ENCODE data around the gene PTPRM. TPM values are rescaled to one million over a fixed set of nuclear protein-coding genes. Genes with fewer than 3 reads are reported as not detected.

Gene PTPRM
- total RNA-seq, 1 donor from 2014 or later, result 65.5 TPM

DNA sequence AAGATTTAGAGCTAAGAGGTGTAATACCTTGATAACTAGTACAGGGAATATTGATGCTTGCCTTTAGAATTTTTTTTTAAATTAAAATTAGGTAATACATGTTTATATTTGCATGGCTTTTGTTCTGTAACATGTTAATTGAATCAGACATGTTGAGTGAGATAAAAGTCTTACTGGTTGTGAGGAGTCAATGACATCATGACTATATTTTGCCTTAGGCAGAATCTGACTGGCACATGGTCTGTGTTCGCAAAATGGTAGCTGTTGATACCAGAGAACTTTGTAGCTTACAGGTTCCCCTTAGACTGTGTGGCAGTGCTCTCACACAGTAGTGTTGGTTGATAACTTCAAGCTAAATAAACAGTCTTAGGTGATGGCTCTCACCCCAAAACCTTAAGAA, 199.7 kb downstream of the PTPRM start:
- TF ChIP-seq, protein P1, sequence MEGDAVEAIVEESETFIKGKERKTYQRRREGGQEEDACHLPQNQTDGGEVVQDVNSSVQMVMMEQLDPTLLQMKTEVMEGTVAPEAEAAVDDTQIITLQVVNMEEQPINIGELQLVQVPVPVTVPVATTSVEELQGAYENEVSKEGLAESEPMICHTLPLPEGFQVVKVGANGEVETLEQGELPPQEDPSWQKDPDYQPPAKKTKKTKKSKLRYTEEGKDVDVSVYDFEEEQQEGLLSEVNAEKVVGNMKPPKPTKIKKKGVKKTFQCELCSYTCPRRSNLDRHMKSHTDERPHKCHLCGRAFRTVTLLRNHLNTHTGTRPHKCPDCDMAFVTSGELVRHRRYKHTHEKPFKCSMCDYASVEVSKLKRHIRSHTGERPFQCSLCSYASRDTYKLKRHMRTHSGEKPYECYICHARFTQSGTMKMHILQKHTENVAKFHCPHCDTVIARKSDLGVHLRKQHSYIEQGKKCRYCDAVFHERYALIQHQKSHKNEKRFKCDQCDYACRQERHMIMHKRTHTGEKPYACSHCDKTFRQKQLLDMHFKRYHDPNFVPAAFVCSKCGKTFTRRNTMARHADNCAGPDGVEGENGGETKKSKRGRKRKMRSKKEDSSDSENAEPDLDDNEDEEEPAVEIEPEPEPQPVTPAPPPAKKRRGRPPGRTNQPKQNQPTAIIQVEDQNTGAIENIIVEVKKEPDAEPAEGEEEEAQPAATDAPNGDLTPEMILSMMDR (IDR thresholded peaks at IDR 0.05; ENCODE audit: insufficient read depth, low read length, poor library complexity, severe bottlenecking), result no peak
- no peaks in the 10 kb centered on the region for H3K27me3 ChIP-seq (ENCODE audit: control insufficient read depth, insufficient read depth, low read length)

GRCh38 chr18:7770908-7771307, 203.8 kb downstream of the PTPRM start:
- no peaks in the 10 kb centered on the region for H3K27me3 ChIP-seq (ENCODE audit: control insufficient read depth, insufficient read depth, low read length)
- TF ChIP-seq, protein P1 (IDR thresholded peaks at IDR 0.05; ENCODE audit: insufficient read depth, low read length, poor library complexity, severe bottlenecking), result no peak
- DNase-seq (ENCODE audit: low read depth), result no peak
- no peaks in the 10 kb centered on the region for H3K36me3 ChIP-seq (ENCODE audit: control insufficient read depth, insufficient read depth, low read length)
- H3K4me3 ChIP-seq (ENCODE audit: low read depth, low read length), result no peak overlapping the region

More for the DNA sequence above, 199.7 kb downstream of the PTPRM start:
- DNase-seq (ENCODE audit: low read depth), result no peak
- Histone ChIP-seq H3K36me3 (ENCODE audit: control insufficient read depth, insufficient read depth, low read length) (no peaks in the 10 kb centered on the region), H3K4me3 (ENCODE audit: low read depth, low read length) (no peak overlapping the region)

DNA sequence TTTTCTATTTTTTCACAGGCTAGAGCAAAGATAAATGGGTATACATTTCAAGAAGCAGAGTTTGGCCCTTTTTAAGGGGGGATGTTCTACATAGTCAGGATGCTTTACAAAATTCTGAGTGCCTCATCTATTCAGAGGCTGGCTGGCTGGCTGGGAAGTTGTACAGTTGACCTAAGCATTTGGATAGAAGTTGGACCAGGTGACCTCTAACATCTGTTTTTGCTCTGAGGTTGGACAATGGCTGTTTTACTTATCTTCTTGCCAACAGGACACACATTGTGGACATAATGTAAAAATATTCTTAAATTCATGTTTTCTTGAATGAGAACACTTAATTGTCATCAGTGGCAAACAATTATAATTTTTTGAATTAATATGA, 205.4 kb downstream of the PTPRM start:
- Histone ChIP-seq H3K36me3 (ENCODE audit: control insufficient read depth, insufficient read depth, low read length) (no peaks in the 10 kb centered on the region), H3K27me3 (ENCODE audit: control insufficient read depth, insufficient read depth, low read length) (no peaks in the 10 kb centered on the region), H3K4me3 (ENCODE audit: low read depth, low read length) (no peak overlapping the region)
- TF ChIP-seq, protein P1 (IDR thresholded peaks at IDR 0.05; ENCODE audit: insufficient read depth, low read length, poor library complexity, severe bottlenecking), result no peak
- DNase-seq (ENCODE audit: low read depth), result no peak

GRCh38 chr18:7772951-7773350, 205.8 kb downstream of the PTPRM start:
- Histone ChIP-seq H3K27me3 (ENCODE audit: control insufficient read depth, insufficient read depth, low read length) (no peaks in the 10 kb centered on the region), H3K36me3 (ENCODE audit: control insufficient read depth, insufficient read depth, low read length) (no peaks in the 10 kb centered on the region), H3K4me3 (ENCODE audit: low read depth, low read length) (no peak overlapping the region)
- no peak for DNase-seq (ENCODE audit: low read depth)
- TF ChIP-seq, protein P1 (IDR thresholded peaks at IDR 0.05; ENCODE audit: insufficient read depth, low read length, poor library complexity, severe bottlenecking), result no peak

DNA sequence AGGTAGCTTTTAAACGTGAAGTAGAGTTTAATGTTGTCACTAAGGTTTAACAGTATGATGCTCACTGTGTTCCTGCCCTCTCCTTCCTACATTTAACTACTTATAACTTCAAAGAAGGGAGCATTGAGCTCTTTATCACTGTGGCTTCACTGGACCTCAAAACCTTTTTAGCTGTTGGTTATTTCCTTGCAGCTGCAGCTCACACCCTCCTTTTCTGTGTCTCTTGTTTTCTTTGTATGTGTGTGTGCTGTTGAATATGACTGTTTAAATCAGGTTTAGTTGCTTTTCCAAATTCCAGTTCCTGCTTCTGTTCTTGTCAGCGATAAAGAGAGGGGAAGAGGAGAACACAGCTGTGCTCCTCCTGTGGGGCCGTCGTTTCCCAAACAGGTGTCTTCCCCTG, 208.0 kb downstream of the PTPRM start:
- DNase-seq (ENCODE audit: low read depth), result no peak
- TF ChIP-seq, protein P1 (IDR thresholded peaks at IDR 0.05; ENCODE audit: insufficient read depth, low read length, poor library complexity, severe bottlenecking), result no peak
- Histone ChIP-seq H3K27me3 (ENCODE audit: control insufficient read depth, insufficient read depth, low read length) (no peaks in the 10 kb centered on the region), H3K36me3 (ENCODE audit: control insufficient read depth, insufficient read depth, low read length) (no peaks in the 10 kb centered on the region), H3K4me3 (ENCODE audit: low read depth, low read length) (no peak overlapping the region)

GRCh38 chr18:7775843-7776242, 208.7 kb downstream of the PTPRM start:
- TF ChIP-seq, protein P1 (IDR thresholded peaks at IDR 0.05; ENCODE audit: insufficient read depth, low read length, poor library complexity, severe bottlenecking), result no peak
- no peak overlapping the region for H3K4me3 ChIP-seq (ENCODE audit: low read depth, low read length)

More at GRCh38 chr18:7775843-7776242, 208.7 kb downstream of the PTPRM start:
- no peak for DNase-seq (ENCODE audit: low read depth)
- H3K27me3 ChIP-seq (ENCODE audit: control insufficient read depth, insufficient read depth, low read length), result no peaks in the 10 kb centered on the region
- no peaks in the 10 kb centered on the region for H3K36me3 ChIP-seq (ENCODE audit: control insufficient read depth, insufficient read depth, low read length)
